SHP77 treated with DMSO at 0.1 percent for 48 hours (cell line): Measurements from ENCODE around the gene OTOP2.

ENCODE experiments used
- DNase-seq: peaks from one replicate; lab custom pipeline; 2025; lab: John Stamatoyannopoulos, UW

The OTOP2 gene

DNA sequence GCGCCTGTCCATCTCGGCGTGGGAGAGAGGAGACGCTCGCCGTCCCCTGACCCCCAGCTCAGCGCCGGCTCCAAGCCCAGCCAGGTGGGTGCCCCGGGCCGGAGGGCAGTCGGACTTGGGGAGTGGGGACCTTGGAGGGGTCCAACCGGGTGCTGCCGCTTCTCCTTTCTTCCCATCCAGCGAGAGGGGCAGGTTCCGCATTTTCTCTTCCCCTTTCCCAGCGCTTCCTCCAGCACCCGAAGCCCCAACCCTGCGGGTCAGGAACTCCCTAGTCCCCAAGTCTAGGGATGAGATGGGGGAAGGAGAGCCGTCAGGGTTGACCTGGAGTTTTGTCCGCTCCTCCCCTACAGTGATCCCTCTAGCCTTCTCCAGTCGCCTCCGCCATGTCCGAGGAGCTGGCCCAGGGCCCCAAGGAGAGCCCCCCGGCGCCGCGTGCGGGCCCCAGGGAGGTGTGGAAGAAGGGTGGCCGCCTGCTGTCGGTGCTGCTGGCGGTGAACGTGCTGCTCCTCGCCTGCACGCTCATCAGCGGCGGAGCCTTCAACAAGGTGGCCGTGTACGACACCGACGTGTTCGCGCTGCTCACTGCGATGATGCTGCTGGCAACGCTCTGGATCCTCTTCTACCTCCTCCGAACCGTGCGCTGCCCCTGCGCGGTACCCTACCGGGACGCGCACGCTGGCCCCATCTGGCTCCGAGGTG is at the start of gene OTOP2:
OTOP2 (plus strand) TSS at position 24 of the 699 bp plus-strand sequence; CDS start at position 384, 360 bp downstream.
- DNase-seq, result no peak

DNA sequence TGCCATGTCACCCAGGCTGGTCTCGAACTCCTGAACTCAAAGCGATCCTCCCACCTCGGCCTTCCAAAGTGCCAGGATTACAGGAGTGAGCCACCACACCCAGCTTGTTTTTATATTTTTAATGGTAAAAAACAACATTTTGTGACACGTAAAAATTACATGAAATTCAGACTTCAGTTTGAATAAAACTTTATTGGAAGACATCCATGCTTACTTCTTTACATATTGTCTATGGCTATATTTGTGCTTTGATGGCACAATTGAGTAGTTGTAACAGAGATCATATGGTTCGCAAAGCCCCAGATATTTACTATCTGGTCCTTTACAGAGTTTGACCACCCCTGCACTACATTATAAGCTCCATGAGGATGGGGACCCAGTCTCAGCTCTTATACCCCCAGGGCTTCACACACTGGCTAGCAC is 49.4 kb upstream of the OTOP2 start:
- no peak for DNase-seq

- no peak for DNase-seq
Measured at GRCh38 chr17:74875155-74875976, 48.7 kb upstream of the OTOP2 start.

GRCh38 chr17:74875977-74876593 is 48.0 kb upstream of the OTOP2 start:
- DNase-seq, result no peak

- no peak for DNase-seq
Measured at GRCh38 chr17:74877592-74878548, 46.2 kb upstream of the OTOP2 start.

GRCh38 chr17:74878658-74879057 is 45.4 kb upstream of the OTOP2 start:
- no peak for DNase-seq

- DNase-seq, result no peak
Measured at GRCh38 chr17:74879308-74879707, 44.8 kb upstream of the OTOP2 start.

- no peak for DNase-seq
Measured at GRCh38 chr17:74881073-74881472, 43.0 kb upstream of the OTOP2 start.

GRCh38 chr17:74882517-74883240 is 41.4 kb upstream of the OTOP2 start:
- DNase-seq, result no peak

DNA sequence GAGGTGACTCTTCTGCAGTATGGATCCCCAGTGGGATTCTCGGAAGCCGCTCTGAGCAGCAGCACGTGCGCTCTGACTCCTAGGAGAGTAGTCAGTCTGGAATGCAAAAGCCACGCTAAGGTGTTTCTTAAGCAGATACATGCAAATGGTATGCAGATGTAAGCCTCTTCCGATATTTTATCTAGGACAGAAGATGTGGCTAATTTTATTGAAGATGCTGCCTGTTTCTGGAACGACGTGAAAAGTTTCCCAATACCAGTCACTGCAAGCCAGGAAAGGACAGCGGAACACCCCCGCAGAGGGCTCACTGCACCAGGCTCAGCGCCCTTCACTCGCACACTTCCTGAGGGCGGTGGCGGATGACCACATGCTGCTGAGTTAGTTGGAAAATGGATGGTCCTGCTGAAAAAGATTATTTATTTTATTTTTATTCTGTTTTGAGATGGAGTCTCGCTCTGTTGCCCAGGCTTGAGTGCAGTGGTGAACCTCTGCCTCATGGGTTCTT is 40.8 kb upstream of the OTOP2 start:
- no peak for DNase-seq

- no peak for DNase-seq
Measured at GRCh38 chr17:74888469-74888868, 35.6 kb upstream of the OTOP2 start.

- DNase-seq, result no peak
Measured at GRCh38 chr17:74890554-74890953, 33.5 kb upstream of the OTOP2 start.

GRCh38 chr17:74892013-74892841 is 31.8 kb upstream of the OTOP2 start:
- no peak for DNase-seq

DNA sequence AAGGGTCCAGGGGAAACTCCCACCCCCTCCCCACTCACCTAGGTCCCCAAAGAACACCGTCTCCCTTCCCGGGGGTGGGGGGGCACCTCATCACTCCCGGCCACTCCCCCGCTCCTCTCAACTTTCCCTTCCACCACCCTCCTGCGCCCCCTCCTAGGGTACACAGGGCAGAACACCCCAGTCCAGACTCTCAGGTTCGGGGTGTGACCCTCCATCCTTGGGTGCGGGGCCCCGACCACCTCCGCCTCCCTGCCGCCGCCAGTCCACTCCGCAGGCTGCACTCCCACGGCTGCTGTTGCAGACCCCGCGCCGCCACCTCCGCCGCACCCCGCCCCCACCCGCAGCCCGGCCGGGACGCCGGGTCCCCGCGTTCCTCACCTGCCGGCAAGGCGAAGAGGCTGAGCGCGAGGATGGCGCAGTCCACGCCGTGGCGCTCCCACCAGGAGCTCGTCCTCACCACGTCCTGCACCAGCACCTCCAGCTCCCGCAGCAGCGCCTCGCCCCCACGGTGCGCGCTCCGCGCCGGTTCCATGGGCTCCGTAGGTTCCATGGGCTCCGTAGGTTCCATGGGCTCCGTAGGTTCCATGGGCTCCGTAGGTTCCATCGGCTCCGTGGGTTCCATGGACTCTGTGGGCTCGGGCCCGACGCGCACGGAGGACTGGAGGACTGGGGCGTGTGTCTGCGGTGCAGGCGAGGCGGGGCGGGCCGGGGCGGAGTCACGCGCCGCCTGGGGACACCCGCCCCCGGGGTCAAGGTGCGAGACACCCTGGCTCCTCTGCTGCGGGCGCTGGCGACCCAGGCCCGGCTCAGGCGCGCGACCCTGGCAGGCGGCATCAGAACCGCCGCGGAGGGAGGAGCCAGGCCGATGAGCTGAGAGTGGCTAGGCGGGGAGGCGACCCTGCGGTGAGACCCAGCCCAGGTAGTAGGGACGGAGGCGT is 30.8 kb upstream of the OTOP2 start, which contains the start of gene FADS6:
FADS6 (minus strand) TSS at position 660 of the 938 bp plus-strand sequence; CDS start at position 622, 38 bp downstream.
- DNase-seq, result no peak

- no peak for DNase-seq
Measured at GRCh38 chr17:74893936-74894671, 30.0 kb upstream of the OTOP2 start.

DNA sequence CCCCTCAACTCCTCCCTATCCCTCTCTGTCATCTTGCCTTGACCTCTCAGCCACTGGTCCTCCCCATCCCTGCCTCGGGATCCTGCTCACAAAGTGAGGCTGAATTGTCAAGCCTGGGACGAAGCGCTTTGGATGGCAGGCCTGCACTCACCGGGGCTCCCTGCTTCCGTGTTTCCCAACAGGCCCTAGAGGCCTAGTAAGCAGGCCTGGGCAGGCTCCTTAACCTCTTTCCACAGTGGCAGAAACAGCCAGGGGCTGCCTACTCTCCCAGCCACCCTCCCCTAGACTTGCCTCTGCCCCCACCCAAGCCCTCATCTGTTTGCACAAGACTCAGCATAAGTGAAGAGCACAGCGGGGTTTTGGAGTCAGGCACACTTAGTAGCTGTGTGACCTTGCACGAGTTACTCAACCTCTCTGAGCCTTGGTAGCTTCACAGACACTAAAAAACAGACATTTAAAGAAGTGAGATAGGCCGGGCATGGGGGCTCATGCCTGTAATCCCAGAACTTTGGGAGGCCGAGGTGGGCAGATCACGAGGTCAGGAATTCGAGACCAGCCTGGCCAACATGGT is 25.6 kb upstream of the OTOP2 start:
- DNase-seq, result no peak

DNA sequence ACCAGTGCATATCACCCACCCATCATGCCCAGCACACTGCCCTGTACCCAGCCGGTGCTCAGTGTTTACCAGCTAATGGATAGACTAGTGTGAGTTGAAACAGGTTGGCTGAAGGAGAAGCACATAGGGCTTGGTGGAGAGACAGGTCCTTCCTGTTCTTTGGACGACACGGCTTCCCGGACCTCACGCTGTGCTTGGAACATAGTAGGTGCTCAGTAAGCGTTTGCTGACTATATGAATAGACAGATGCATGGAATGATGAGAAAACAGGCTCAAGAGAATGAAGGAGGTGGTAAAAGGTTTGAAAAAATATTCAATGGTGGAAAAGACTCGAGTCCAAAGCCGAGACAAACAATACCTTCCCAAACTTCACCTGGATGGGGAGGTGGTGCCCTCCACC is 23.9 kb upstream of the OTOP2 start:
- DNase-seq, result no peak
